H1 (cell line): ENCODE results near the gene SCN1B. TPM values are rescaled to one million over a fixed set of nuclear protein-coding genes. Genes with fewer than 3 reads are reported as not detected.

Source experiments
- SUZ12 ChIP-seq: fragments of 200-600 bp; sonication (generic); IDR thresholded peaks from 2 replicates; pipeline ENCODE4 v1.6.1; 2012; ENCODE audit warnings: mild to moderate bottlenecking, inconsistent platforms, low read length, moderate library complexity, mixed read lengths
- USF2 ChIP-seq: IDR thresholded peaks from 2 replicates; pipeline ENCODE4 v1.6.1; 2011; ENCODE audit warnings: low read length, improper control_type of control experiment
- polyA plus RNA-seq, 7 experiments: library from polyadenylated mRNA; depleted of rRNA in 3 of 7; stranded (reverse) in 5 of 7; unstranded in 2 of 7; fragments of >200 nt in 5 of 7; fragments of 200-250 nt in 2 of 7; gene quantifications; 1 replicate in 5 of 7; 2 replicates in 1 of 7; 4 replicates in 1 of 7; pipeline versions ENCODE4 v1.2.1 to v1.2.3, GENCODE V29; 2011 to 2013; ENCODE audit warnings: missing spikeins in 2 of 7, mixed read lengths in 2 of 7
- total RNA-seq: library from RNA; stranded (reverse); fragmentation: NEBNext Ultra II Directional; extraction: Animal tissue kit (Norgen Biotek cat#: 25700); gene quantifications from 2 replicates; pipeline ENCODE4 v1.2.1, GENCODE V29; 2021

SCN1B gene
- total and polyA plus RNA-seq, 2 of the 8 experiments (the other 6 are each of a cell fraction or from before 2014, with no cell fraction given): 3.1 to 3.5 TPM

GRCh38 chr19:35009424-35010415 is 20.6 kb upstream of the SCN1B start (continued):
- TF ChIP-seq USF2: no peak
- TF ChIP-seq SUZ12: no peak
